Measurements from ENCODE around the gene WDFY2. TPM values are rescaled to one million over a fixed set of nuclear protein-coding genes. Genes with fewer than 3 reads are reported as not detected.

Gene WDFY2
- total and polyA plus RNA-seq, 2 of the 8 experiments (the other 6 are each of a cell fraction or from before 2014, with no cell fraction given) = 13.9 to 29.0 TPM

- TF ChIP-seq CHD7 (IDR thresholded peaks at IDR 0.05; ENCODE audit: insufficient replicate concordance, low read length) (no peak), KDM1A (IDR thresholded peaks at IDR 0.05; ENCODE audit: borderline replicate concordance, low read length) (no peak), ZNF274 (IDR thresholded peaks at IDR 0.05; ENCODE audit: borderline replicate concordance, extremely low read depth, low read length) (no peak)
These were observed 194.1 kb downstream of the WDFY2 start (continued) for GRCh38 chr13:51778392-51778791.

All from H1 (cell line).